Measurements from ENCODE around the gene SHD. TPM values are rescaled to one million over a fixed set of nuclear protein-coding genes. Genes with fewer than 3 reads are reported as not detected.

SHD gene
- total and polyA plus RNA-seq, 2 of the 13 experiments (the other 11 are each of a cell fraction or from before 2014, with no cell fraction given) = 0.11 to 0.20 TPM

DNA sequence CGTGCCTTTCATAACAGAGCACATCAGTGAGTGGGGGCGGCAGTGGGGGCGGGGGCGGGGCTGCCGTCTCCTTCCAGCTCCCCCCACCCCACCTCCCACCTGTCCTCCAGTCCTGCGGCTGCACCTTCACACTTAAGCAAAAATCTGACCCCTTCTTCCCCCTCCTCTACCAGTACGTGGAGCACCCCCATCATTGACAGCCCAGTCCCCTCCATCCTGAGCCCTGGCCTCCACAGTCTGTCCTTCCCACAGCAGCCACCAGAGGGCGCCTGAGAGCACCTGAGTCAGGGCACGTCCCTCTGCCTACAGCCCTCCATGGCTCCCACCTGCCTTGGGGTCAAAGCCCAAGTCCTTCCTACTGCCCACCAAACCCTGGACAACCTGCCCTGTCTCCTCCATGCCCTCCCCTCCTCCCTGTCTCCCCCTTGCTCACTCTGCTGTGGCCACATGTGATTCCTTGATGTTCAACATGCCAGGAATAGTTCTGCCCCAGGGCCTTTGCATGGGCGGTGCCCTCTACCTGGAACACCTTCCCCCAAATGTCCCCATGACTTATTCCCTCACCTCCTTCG is 45.7 kb upstream of the SHD start (continued):
- peak; percentile 30; the same call in 1 of the 2 replicates for TF ChIP-seq POGZ (CRISPR knock-in tag; IDR thresholded peaks at IDR 0.05)
- no peak for TF ChIP-seq MAFG (CRISPR knock-in tag; IDR thresholded peaks at IDR 0.05)
- no peak for TF ChIP-seq KDM3A (CRISPR knock-in tag; IDR thresholded peaks at IDR 0.05; ENCODE audit: low read depth)
- peak; percentile 38 for TF ChIP-seq TEAD3 (CRISPR knock-in tag; optimal IDR thresholded peaks at IDR 0.05; ENCODE audit: borderline replicate concordance)
- TF ChIP-seq ZSCAN12 (CRISPR knock-in tag; IDR thresholded peaks at IDR 0.05) = no peak
- no peak for TF ChIP-seq ATF7 (IDR thresholded peaks at IDR 0.05)
- no peak for TF ChIP-seq ATF7 (CRISPR knock-in tag; IDR thresholded peaks at IDR 0.05)
- TF ChIP-seq AGO2 (optimal IDR thresholded peaks at IDR 0.05; ENCODE audit: low read depth, low read length) = no peak
- no peak for TF ChIP-seq NFATC3 (CRISPR knock-in tag; IDR thresholded peaks at IDR 0.05)
- no peak; the same call in 1 of the 2 replicates for TF ChIP-seq RARA (CRISPR knock-in tag; IDR thresholded peaks at IDR 0.05)
- TF ChIP-seq YY1 (IDR thresholded peaks at IDR 0.05; ENCODE audit: insufficient read depth, insufficient replicate concordance, low read depth, low read length) = peak; percentile 34
- TF ChIP-seq ZNF775 (CRISPR knock-in tag; IDR thresholded peaks at IDR 0.05; ENCODE audit: borderline replicate concordance) = no peak
- no peak for TF ChIP-seq RELA (CRISPR knock-in tag; IDR thresholded peaks at IDR 0.05)
- TF ChIP-seq ZNF317 (CRISPR knock-in tag; IDR thresholded peaks at IDR 0.05) = no peak
- TF ChIP-seq ARNT (IDR thresholded peaks at IDR 0.05) = no peak
- TF ChIP-seq ZIK1 (CRISPR knock-in tag; IDR thresholded peaks at IDR 0.05; ENCODE audit: borderline replicate concordance, low read depth) = no peak
- no peak for TF ChIP-seq ZNF335 (CRISPR knock-in tag; IDR thresholded peaks at IDR 0.05)
- no peak for TF ChIP-seq ZNF232 (CRISPR knock-in tag; IDR thresholded peaks at IDR 0.05; ENCODE audit: borderline replicate concordance)
- TF ChIP-seq PBX2 (CRISPR knock-in tag; IDR thresholded peaks at IDR 0.05) = no peak
- TF ChIP-seq ESRRA (CRISPR knock-in tag; IDR thresholded peaks at IDR 0.05; ENCODE audit: low read depth) = 0 out of 2 replicates have a peak, but pooled peaks have one; percentile 36
- no peak for TF ChIP-seq GTF2F1 (IDR thresholded peaks at IDR 0.05; ENCODE audit: low read length)
- TF ChIP-seq ZBTB38 (CRISPR knock-in tag; IDR thresholded peaks at IDR 0.05) = 0 out of 2 replicates have a peak, but pooled peaks have one; percentile 19
- TF ChIP-seq ZNF337 (CRISPR knock-in tag; IDR thresholded peaks at IDR 0.05; ENCODE audit: borderline replicate concordance, low read depth) = no peak
- no peak for TF ChIP-seq ZNF205 (CRISPR knock-in tag; IDR thresholded peaks at IDR 0.05)
- TF ChIP-seq ZBTB43 (CRISPR knock-in tag; conservative IDR thresholded peaks at IDR 0.05) = no peak
- TF ChIP-seq PITX1 (CRISPR knock-in tag; IDR thresholded peaks at IDR 0.05) = no peak
- no peak for TF ChIP-seq MIER2 (CRISPR knock-in tag; IDR thresholded peaks at IDR 0.05)
- TF ChIP-seq KDM1A (CRISPR knock-in tag; IDR thresholded peaks at IDR 0.05) = peak; percentile 99
- TF ChIP-seq ZMYM4 (CRISPR knock-in tag; IDR thresholded peaks at IDR 0.05) = peak; percentile 14; the same call in 1 of the 2 replicates
- TF ChIP-seq NCOR1 (IDR thresholded peaks at IDR 0.05; ENCODE audit: borderline replicate concordance, low read length) = no peak
- no peak for TF ChIP-seq CHD2 (IDR thresholded peaks at IDR 0.05; ENCODE audit: low read depth, low read length)
- TF ChIP-seq ZNF589 (CRISPR knock-in tag; conservative IDR thresholded peaks at IDR 0.05) = 0 out of 2 replicates have a peak, but pooled peaks have one; percentile 29
- no peak for TF ChIP-seq EHMT2 (IDR thresholded peaks at IDR 0.05; ENCODE audit: borderline replicate concordance, low read depth, low read length)
- TF ChIP-seq ZFP36 (IDR thresholded peaks at IDR 0.05; ENCODE audit: borderline replicate concordance, low read depth, low read length, partially characterized antibody) = peak; percentile 99
